HG03135 (cell line): Measurements from ENCODE around the gene ADGRG2.
"Not testable (repeated sequence)": the region's sequence is repeated elsewhere in the genome, so short reads cannot be mapped to it uniquely, and the experiment has no call there.

Source experiments
- ATAC-seq: cut with Tn5 transposase; IDR thresholded peaks from one replicate; pipeline ENCODE4 v1.9.1; 2021; ENCODE audit warnings: mild to moderate bottlenecking, moderate library complexity; ENCODE audit not compliant: unreplicated experiment

Gene ADGRG2

DNA sequence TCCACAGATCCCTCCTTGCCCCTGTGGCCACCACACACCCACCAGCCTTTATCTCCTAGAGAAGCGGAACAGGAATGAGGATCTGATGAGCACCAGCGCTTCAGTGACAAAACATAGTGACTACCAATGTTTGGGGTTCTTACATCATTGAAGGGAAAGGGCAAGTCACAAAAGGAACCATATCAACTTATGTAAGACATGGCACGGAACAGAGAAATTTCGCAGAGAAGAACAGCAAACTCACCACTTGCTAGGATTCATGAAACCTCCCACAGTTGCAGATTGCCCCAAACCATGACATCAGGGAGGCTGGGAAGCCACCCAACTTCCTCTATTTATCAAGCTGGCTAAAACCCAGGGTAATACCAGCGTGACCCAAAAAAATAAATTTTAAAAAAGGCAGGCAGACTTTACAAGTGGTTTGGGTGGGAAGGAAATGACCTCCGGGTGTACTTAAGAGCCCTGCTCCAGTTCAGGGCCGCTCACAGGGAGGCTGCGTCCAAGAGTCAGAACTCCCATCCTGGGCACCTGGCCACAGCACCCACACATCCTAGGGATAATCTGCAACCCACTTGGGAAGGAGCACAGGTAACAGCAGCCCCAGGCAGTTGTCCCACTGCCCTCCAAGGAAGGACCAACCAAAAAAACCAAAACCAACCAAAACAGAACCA, 36.0 kb downstream of the ADGRG2 start:
- ATAC-seq = no peak

DNA sequence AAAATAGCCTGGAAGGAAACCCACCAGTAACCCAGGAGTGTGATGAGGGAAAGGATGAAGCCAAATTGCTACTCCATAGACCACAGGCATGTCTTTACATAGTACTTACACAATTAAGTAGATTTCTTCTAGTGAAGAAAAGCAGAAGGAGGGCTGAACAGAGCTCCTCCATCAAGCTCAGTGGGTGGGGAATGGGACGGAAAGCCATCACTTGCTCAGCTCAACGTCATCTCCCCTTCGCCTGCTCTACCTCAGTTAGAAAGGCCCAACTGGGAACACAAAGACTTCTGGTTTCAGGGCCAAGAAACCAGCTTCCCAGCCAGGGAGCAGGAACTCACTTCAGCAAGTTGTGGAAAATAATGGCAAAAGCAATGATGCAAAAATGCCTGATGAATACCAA, 36.6 kb downstream of the ADGRG2 start:
- ATAC-seq = no peak

DNA sequence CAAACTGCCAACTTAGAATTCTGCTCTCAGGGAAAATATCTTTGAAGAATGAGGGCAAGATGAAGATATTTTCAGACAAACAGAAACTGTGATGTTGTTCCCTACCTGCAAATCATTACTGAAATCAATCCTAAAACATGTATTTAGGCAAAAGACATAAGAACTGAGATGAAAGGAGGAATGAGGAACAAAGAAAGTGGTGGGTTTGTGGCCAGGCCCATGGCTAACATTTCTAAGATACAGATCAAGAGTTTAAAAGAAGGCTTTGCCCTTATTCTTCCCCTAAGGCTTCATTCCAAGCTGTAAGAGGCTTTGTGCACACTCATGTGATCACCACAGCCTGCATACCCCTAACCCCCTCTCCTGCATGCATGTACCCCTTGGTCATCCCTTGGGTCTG, 46.5 kb downstream of the ADGRG2 start:
- no peak for ATAC-seq

DNA sequence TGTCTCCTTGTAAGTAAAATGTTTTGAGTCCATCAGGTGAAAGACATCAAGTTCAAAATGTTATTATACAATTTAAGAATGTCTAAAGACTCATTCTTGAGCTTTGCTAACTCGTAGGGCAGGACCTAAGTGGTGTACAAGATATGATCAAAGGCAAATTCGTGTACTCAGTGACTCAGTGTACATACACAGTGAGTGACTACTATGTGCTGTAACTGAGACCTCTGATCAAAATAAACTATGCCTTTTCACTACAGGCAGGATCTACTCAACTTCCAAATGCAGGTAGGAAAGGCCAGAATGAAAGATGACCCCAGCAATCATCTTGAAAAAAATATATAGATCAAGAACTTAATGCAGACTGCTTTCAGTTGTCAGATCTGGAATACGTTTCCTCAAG, 49.9 kb downstream of the ADGRG2 start:
- ATAC-seq = no peak

DNA sequence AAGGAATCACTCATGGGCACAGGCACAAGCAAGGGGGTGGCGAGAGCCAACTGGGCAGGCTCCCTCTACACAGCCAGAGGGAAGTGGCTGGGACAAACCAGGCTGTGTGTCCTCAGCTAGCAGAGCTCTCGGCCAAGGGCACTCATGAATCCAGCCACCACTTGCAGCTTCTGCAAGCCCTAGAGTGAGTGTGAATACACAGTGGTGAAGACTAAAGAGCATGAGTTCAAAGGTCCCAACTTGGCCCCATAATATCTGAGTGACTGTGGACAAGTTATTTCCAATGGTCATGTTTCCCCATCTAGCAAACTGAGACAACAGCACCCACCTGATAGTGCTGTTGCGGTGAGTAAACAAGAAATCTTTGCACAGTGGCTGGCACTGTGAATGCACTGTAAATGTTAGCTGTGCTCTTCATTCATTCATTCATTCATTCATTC, 51.7 kb downstream of the ADGRG2 start:
- no peak for ATAC-seq

DNA sequence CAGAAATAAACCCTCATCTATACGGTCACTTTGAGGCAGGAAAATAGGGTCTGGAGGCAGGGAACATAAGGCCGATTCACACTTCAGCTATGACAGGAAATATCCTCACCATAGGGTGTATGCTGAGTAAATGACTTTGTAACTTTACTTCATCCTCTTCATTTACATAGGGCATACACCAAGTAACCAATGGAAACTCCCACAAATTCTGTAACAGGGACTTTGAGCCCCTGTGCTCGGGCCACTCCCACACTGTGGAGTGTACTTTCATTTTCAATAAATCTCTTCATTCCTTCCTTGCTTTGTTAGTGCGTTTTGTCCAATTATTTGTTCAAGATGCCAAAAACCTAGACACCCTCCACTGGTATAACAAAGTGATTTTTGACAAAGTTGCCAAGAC, 55.3 kb downstream of the ADGRG2 start:
- ATAC-seq = not testable (repeated sequence)

DNA sequence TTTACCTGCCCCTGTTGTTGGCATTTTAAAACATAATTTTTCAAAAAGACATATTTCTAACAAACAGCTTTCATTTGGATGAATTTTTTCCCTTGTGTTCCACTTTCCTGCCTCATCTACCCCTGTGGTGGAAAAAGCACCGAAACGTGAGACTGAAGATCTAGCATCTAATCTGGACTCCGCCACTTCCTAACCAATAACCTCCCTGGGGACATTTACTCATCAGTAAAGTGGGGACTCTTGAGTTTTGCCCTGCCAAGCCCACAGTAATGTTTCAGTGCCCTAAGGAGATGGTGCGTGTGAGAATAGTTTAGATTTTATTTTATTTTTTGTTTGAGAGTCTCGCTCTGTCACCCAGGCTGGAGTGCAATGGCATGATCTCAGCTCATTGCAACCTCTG, 56.7 kb downstream of the ADGRG2 start:
- no peak for ATAC-seq

DNA sequence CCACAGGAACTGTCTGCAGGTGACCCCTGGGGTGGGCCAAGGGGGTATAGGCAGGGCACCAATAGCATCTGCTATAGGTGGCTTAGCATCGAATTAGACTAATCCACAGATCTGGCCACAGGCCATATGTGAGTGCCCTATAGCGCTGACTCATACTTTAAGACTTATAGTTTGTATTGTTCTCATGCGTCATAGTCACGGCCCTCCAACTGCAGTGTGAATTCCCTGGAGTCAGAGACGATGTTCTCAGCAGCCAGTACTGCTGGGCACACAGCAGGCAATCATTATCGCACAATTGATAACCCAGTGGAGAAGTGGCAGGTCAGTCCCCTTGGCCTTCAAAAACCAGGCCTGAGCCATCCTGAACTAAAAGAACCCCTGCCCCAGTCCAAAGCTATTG, 58.1 kb downstream of the ADGRG2 start:
- no peak for ATAC-seq

DNA sequence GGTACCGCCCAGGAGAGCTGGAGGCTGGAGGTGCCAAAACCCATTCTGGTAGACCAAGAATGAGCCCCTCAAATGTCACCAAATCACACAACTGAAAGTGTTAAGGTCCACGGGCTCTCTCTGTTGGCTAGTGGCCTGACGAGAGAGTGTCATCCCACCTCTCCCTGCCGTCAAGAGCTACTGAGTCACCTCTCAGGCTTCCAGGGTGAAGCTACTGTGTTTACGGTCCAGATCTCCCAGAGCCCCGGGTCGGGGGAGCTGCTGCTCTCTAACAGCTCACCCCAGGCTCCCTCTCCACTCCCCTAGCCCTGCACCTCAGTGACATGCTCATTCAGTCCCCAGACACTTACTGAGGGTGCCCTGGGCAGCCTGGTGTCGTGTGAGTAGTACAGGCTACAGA, 59.2 kb downstream of the ADGRG2 start:
- no peak for ATAC-seq

DNA sequence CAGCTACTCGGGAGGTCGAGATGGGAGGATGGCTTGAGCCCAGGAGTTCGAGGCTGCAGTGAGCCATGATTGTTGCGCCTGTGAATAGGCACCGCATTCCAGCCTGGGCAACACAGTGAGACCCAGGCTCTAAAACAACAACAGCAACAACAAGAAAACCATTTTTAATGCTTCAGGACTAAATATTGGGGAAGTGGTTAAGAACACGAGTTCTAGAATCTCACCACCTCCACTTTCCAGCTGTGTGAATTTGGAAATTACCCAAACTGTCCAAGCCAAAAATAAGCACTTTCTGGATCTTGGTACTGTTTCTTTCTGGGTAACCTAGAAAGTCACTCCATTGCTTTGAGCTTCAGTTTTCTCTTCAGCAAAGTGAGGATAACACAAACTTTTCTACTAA, 63.2 kb downstream of the ADGRG2 start:
- ATAC-seq = no peak

DNA sequence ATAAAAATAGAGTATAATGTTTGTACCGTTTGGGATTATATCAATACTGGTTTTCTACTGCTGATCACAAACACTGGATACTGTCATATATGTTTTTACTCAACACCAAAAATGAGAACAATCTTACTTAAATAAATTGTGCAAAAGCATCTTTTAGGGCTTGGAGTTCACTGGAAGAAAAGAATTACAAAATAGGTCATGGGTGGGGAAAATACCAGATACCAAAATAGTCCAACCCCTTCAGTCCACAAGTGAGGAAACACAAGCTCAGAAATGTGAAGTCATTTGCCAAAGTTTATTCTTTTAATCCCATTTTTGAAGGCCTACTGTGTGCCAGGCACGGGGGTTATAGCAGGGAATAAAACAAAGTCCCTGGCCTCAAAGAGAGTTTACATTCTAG, 64.4 kb downstream of the ADGRG2 start:
- no peak for ATAC-seq

DNA sequence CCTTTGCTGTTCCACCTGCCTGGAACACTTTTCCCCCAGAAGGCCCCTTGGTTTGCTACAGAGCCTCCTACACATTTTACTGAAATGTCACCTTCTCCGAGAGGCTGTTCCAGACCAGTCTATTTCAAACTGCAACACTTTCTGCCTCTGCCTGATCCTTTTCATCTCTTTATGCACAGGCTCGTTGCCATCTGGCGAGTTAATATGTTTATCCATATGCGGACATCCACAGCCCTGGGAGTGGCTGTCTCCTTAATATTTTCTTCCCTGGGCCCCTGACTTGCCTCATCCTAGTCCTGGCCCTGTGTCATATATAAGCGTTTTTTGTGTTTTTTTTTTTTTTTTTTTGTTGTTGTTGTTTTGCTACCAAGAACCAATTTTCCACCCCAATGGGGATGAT, 73.2 kb downstream of the ADGRG2 start:
- ATAC-seq = no peak

DNA sequence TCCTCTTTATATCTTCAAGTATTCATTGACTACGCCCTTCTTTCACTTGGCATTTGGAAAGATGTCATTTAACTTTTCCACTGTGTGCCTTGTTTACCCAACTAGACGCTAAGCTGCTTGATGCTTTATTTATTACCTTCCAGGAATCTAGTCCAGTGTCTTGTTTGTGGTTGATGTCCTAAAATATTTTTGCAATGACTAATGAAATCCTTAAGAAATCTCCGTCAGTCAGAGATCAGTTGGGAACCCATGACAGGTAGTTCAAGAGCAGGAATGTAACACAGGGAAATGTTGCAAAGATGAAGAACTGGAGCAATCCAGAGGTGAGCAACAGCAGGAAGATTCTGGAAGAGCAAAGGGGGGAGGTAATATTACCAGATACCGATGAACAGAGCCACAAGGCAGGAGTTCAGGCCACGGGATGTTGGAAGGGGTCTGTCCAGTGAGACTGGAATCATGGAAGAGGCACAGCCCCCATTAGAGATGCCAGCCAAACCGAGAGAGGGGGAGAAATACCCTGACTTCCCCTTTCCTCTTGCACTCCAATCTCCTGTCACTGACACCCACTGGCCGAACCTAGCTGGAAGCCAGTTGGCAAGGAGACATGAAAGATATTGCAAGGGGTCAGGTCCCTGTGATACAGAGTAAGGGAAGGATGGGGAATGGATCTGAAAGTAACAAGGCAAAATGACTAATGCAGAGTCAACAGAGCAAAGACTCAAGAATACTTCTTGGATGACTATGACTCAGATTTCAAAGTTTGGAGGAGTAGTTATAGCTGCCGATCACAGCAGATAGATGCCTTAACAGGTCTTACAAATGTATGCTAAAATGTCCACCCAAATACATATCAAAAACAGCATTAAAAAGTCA, 75.7 kb downstream of the ADGRG2 start:
- ATAC-seq = no peak

DNA sequence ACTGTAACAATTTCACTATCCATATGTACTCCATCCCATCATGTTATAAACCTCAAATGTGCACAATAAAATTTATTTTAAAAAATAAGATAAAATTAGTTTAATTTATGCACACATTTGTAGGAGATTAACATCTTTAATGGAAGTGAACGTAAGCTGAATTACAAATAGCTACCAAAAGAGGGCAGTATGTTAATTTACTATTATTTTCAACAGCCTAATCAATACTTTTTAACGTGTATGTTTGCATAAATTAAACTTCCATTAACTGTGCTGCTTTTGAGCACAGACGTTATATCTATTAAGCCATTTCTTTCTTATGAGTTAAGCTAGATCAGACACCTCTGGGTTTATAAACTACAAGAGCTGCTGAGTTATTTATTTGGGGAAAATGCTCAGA, 81.9 kb downstream of the ADGRG2 start:
- no peak for ATAC-seq

DNA sequence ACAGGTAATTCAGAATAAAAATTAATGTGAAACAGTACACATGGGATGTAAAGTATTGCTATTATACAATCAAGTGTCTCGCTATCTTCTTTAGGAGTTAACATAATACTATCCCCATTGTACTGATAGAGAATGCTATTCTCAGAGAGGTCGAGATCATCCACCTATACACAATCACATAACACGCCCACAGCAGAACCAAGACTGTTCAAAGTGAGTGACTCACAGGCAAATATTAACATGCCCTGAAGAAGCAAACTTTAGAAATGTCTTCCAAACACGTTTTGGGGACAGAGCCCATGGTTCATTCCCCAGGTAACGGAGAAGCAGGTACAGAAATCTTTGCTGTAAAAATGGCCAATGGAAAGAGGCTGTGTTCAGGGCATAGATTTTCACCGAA, 88.2 kb downstream of the ADGRG2 start:
- ATAC-seq = no peak

DNA sequence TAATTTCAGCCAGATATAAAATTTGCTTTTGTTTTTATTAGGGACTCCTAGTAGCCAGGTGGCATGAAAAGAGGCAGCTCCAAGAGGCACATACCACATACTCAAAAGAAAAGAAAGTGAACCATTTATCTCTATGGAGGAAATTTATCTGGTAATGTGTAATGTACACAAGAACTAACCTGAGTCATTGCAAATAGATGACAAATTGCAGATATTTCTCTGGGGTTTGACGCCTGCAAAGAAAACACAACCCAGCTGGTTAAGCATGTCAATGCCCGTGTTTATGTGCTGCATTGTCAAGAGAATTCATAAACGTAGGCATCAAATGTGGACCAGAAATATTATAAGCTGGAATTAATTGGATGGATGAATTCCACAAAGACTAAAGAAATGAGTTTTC, 91.5 kb downstream of the ADGRG2 start:
- ATAC-seq = no peak

DNA sequence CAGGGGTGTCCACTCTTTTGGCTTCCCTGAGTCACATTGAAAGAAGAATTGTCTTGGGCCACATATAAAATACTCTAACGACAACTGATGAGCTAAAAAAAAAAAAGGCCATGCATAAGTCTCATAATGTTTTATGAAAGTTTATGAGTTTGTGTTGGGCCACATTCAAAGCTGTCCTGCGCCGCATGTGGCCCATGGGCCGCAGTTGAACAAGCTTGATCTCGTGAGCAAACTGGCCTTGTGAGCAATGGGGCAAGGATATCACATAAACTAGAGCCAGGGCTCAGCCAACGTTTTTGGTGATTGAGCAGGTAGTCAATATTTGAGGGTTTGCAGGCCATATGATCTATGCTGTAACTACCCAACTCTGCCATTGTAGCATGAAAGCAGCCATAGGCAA, 93.7 kb downstream of the ADGRG2 start:
- no peak for ATAC-seq

DNA sequence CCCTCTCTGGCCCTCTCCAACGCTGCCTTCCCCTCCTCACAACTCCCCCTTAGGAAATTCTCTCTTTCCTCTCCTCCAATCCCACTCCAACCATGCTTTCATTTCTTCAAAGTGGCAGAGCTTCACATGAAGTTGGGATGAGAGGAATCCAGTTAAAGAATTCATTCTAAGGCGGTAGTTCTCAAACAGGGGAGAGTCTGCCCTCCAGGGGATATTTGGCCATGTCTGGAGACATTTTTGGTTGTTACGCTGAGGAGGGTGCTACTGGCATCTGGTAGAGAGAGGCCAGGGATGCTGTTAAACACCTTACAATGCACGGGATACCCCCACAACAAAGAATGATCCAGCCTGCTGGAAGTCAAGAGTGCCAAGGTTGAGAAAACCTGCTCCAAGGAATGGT, 97.9 kb downstream of the ADGRG2 start:
- no peak for ATAC-seq

DNA sequence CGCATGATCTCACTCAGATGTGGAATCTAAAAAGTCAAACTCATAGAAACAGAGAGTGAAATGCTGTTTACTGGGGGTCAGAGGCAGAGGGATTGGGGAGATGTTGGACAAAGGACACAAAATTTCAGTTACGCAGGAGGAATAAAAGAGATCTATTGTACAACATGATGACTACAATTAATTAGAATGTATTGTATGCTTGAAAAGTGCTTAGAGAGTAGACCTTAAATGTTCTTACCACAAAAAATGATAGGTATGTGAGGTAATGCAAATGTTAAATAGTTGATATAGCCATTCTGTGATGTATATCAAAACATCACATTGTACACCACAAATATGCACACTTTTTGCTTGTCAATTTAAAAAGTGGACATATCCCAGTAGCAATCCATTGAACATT, 102.3 kb downstream of the ADGRG2 start:
- ATAC-seq = no peak

DNA sequence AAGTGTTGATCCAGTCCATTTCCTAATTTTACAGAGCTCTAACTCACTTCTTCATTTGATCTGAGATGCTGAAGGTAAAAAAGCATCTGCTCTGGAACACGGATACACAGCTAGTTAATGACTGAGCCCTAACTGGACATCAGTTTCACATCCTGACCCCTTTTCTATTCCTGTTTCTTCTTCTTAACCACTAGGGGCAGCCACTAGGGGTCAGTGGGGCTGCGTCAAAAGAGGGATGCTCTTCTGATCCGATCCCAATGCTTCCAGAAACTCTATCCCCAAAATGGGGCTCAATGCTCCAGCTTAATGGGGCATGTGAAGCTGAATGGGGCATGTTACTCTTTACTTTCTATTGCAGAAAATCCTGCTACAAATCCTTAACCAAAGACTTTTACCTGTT, 105.0 kb downstream of the ADGRG2 start:
- ATAC-seq = no peak

DNA sequence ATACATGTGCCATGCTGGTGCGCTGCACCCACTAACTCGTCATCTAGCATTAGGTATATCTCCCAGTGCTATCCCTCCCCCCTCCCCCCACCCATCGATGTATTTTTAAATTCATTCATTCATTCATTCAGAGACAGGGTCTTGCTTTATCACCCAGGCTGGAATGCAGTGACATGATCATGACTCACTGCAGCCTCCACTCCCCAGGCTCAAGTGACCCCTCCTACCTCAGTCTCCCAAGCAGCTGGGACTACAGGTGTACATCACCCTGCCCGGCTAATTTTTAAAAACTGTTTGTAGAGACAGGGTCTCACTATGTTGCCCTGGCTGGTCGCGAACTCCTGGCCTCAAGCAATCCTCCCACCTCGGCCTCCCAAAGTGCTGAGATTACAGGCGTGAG, 105.7 kb downstream of the ADGRG2 start:
- not testable (repeated sequence) for ATAC-seq

DNA sequence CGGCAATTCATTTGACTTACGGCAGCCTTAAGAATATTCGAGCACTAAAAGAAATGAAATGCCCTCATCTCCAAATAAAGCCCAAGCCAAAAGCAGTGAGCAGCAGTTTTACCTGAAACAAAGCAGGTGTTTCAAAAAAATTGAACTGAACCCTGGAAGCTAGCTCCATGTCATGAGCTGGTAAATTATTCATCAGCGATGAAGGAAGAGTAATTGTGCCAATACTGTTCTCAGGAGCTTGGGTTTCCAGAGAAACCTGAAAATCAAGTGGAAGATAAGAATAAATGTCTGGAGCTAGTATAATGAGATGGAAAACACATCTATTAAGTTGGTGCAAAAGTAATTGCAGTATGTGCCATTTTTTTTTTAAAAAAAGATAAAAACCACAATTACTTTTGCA, 114.4 kb downstream of the ADGRG2 start:
- ATAC-seq = no peak

DNA sequence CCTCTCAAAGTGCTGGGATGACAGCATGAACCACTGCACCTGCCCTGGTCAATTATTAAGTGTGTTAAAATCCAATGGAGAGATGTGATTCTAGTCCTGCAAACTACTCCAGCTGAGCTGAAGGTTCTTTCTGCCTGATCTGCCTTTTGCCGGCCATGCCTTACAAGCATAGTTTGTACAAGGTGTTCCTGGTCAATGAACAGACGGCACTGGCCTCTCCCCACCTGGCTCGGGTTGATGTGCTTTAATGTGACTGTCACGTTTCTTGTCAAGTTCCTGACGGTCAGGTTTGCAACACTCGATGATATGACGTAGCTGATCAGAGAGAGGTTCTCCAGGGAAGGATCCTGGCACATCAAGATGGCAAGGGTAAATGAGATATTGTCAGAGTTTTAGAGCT, 115.3 kb downstream of the ADGRG2 start:
- ATAC-seq = no peak
